Progenitor cell of endocrine pancreas (in vitro differentiated cells): Measurements from ENCODE around the gene ARTN. TPM values are rescaled to one million over a fixed set of nuclear protein-coding genes. Genes with fewer than 3 reads are reported as not detected.

Source experiments
- DNase-seq: peaks from one replicate; pipeline ENCODE4 v3.0.0; 2021; ENCODE audit warnings: low spot score; ENCODE audit not compliant: unreplicated experiment
- H3K27ac Mint-ChIP-seq: 2 replicates; pipeline ENCODE4 v1.8.0; 2021; ENCODE audit warnings: mild to moderate bottlenecking, moderate library complexity, mixed read lengths
- H3K27me3 Mint-ChIP-seq: 2 replicates; pipeline ENCODE4 v1.8.0; 2021; ENCODE audit warnings: mixed read lengths
- H3K36me3 Mint-ChIP-seq: 2 replicates; pipeline ENCODE4 v1.8.0; 2022; ENCODE audit warnings: mixed read lengths; ENCODE audit not compliant: insufficient read depth
- H3K4me1 Mint-ChIP-seq: 2 replicates; pipeline ENCODE4 v1.8.0; 2021; ENCODE audit warnings: low read depth, mixed read lengths
- H3K4me3 Mint-ChIP-seq: 2 replicates; pipeline ENCODE4 v1.8.0; 2021; ENCODE audit warnings: low read depth, mild to moderate bottlenecking, moderate library complexity, mixed read lengths
- H3K9me3 Mint-ChIP-seq: 2 replicates; pipeline ENCODE4 v1.8.0; 2021; ENCODE audit warnings: low read depth, mixed read lengths
- CTCF ChIP-seq: fragments of 200-600 bp; sonication (generic); IDR thresholded peaks from one replicate; pipeline ENCODE4 v1.5.0; 2021; ENCODE audit warnings: antibody characterized with exemption, mild to moderate bottlenecking; ENCODE audit not compliant: unreplicated experiment
- total RNA-seq: library from RNA; stranded (reverse); gene quantifications from 2 replicates; pipeline ENCODE4 v1.2.1, GENCODE V29; 2021

The ARTN gene
- total RNA-seq, 1 donor from 2014 or later, result 2.0 TPM

- no peak overlapping the region for H3K4me3 Mint-ChIP-seq
- no peak for DNase-seq
- TF ChIP-seq CTCF, result no peak
- no peaks in the 10 kb centered on the region for H3K4me1 Mint-ChIP-seq
- no peaks in the 10 kb centered on the region for H3K9me3 Mint-ChIP-seq
- H3K27me3 Mint-ChIP-seq, result peaks cover 23% of the 10 kb centered on the region
- H3K36me3 Mint-ChIP-seq, result no peaks in the 10 kb centered on the region
- no peak overlapping the region for H3K27ac Mint-ChIP-seq
These were observed 25.4 kb upstream of the ARTN start for GRCh38 chr1:43908226-43908625.

GRCh38 chr1:43908858-43909257 lies 24.7 kb upstream of the ARTN start:
- Mint-ChIP-seq H3K36me3 (no peaks in the 10 kb centered on the region), H3K4me1 (no peaks in the 10 kb centered on the region), H3K27ac (no peak overlapping the region), H3K9me3 (no peaks in the 10 kb centered on the region), H3K27me3 (peaks cover 29% of the 10 kb centered on the region), H3K4me3 (no peak overlapping the region)
- DNase-seq, result no peak
- TF ChIP-seq CTCF, result no peak

- peaks cover 32% of the 10 kb centered on the region for H3K27me3 Mint-ChIP-seq
- no peaks in the 10 kb centered on the region for H3K9me3 Mint-ChIP-seq
- DNase-seq, result no peak
- no peaks in the 10 kb centered on the region for H3K36me3 Mint-ChIP-seq
- H3K4me1 Mint-ChIP-seq, result no peaks in the 10 kb centered on the region
- no peak overlapping the region for H3K4me3 Mint-ChIP-seq
- no peak for TF ChIP-seq CTCF
- no peak overlapping the region for H3K27ac Mint-ChIP-seq
These were observed 23.3 kb upstream of the ARTN start for GRCh38 chr1:43910343-43910742.

- Mint-ChIP-seq H3K36me3 (no peaks in the 10 kb centered on the region), H3K27me3 (peaks cover 28% of the 10 kb centered on the region), H3K4me1 (no peaks in the 10 kb centered on the region), H3K27ac (no peak overlapping the region), H3K9me3 (no peaks in the 10 kb centered on the region), H3K4me3 (no peak overlapping the region)
- TF ChIP-seq CTCF, result no peak
- no peak for DNase-seq
These were observed 21.0 kb upstream of the ARTN start for GRCh38 chr1:43912607-43913006.

- H3K27ac Mint-ChIP-seq, result no peak overlapping the region
- no peak for DNase-seq
- TF ChIP-seq CTCF, result no peak
- H3K4me1 Mint-ChIP-seq, result no peaks in the 10 kb centered on the region
- no peaks in the 10 kb centered on the region for H3K9me3 Mint-ChIP-seq
- no peaks in the 10 kb centered on the region for H3K36me3 Mint-ChIP-seq
- no peak overlapping the region for H3K4me3 Mint-ChIP-seq
- H3K27me3 Mint-ChIP-seq, result peaks cover 25% of the 10 kb centered on the region
These were observed 20.5 kb upstream of the ARTN start for GRCh38 chr1:43913051-43913501.
